SK-N-SH treated with all-trans-retinoic acid at 6 μM for 48 hours (cell line): ENCODE measurements around the gene ARHGEF16.

Experiments used
- ATAC-seq: fragments of 200-7000 bp; cut with Tn5 transposase; 3 replicates; pipeline ENCODE4 v1.9.1; 2020; ENCODE audit warnings: mild to moderate bottlenecking, moderate library complexity
- ARNTL ChIP-seq: fragments of 450-650 bp; formaldehyde crosslinking; IDR thresholded peaks from 2 replicates; pipeline ENCODE4 v1.5.0; 2020; ENCODE audit warnings: low read depth, mild to moderate bottlenecking, moderate library complexity, borderline replicate concordance
- CREB5 ChIP-seq: fragments of 250-450 bp; sonication (Bioruptor Pico); IDR thresholded peaks from 2 replicates; pipeline ENCODE4 v1.5.1; 2020; ENCODE audit warnings: low read depth, mild to moderate bottlenecking, moderate library complexity
- CSRNP3 ChIP-seq: fragments of 250-450 bp; sonication (Bioruptor Pico); IDR thresholded peaks from 2 replicates; pipeline ENCODE4 v1.5.1; 2021; ENCODE audit warnings: mild to moderate bottlenecking, moderate library complexity
- ESRRG ChIP-seq: fragments of 250-450 bp; sonication (Bioruptor Pico); IDR thresholded peaks from 2 replicates; pipeline ENCODE4 v1.6.1; 2021; ENCODE audit warnings: mild to moderate bottlenecking
- GLIS3 ChIP-seq: fragments of 250-450 bp; sonication (Bioruptor Pico); IDR thresholded peaks from 2 replicates; pipeline ENCODE4 v1.5.0; 2020; ENCODE audit warnings: mild to moderate bottlenecking, moderate library complexity
- ISL1 ChIP-seq: fragments of 250-450 bp; sonication (Bioruptor Pico); IDR thresholded peaks from 2 replicates; pipeline ENCODE4 v2.1.2; 2022; ENCODE audit warnings: mild to moderate bottlenecking, moderate library complexity
- PPARA ChIP-seq: fragments of 250-450 bp; sonication (Bioruptor Pico); IDR thresholded peaks from 2 replicates; pipeline ENCODE4 v1.5.0; 2020; ENCODE audit warnings: mild to moderate bottlenecking, borderline replicate concordance
- RARB ChIP-seq: fragments of 250-450 bp; sonication (Bioruptor Pico); IDR thresholded peaks from 2 replicates; pipeline ENCODE4 v1.8.0; 2021; ENCODE audit warnings: mild to moderate bottlenecking, moderate library complexity
- SNAI2 ChIP-seq: fragments of 250-450 bp; sonication (Bioruptor Pico); IDR thresholded peaks from 2 replicates; pipeline ENCODE4 v1.5.0; 2020; ENCODE audit warnings: mild to moderate bottlenecking, moderate library complexity
- TOX ChIP-seq: fragments of 250-450 bp; sonication (Bioruptor Pico); IDR thresholded peaks from 2 replicates; pipeline ENCODE4 v1.8.0; 2021; ENCODE audit warnings: mild to moderate bottlenecking, moderate library complexity, borderline replicate concordance
- ZFP3 ChIP-seq: fragments of 250-450 bp; sonication (Bioruptor Pico); IDR thresholded peaks from 2 replicates; pipeline ENCODE4 v1.5.0; 2020; ENCODE audit warnings: mild to moderate bottlenecking, moderate library complexity
- ZFP30 ChIP-seq: fragments of 450-650 bp; formaldehyde crosslinking; IDR thresholded peaks from 2 replicates; pipeline ENCODE4 v1.5.0; 2022; ENCODE audit warnings: mild to moderate bottlenecking, moderate library complexity
- ZNF565 ChIP-seq: fragments of 450-650 bp; formaldehyde crosslinking; conservative IDR thresholded peaks from 2 replicates; pipeline ENCODE4 v1.5.0; 2020; ENCODE audit warnings: low read depth, mild to moderate bottlenecking, moderate library complexity
- ZNF70 ChIP-seq: fragments of 450-650 bp; formaldehyde crosslinking; IDR thresholded peaks from 2 replicates; pipeline ENCODE4 v1.5.0; 2020; ENCODE audit warnings: mild to moderate bottlenecking, moderate library complexity
- TF ChIP-seq, protein P1 (sequence below): fragments of 250-450 bp; sonication (Bioruptor Pico); IDR thresholded peaks from 2 replicates; pipeline ENCODE4 v1.8.0; 2020; ENCODE audit warnings: mild to moderate bottlenecking, moderate library complexity, borderline replicate concordance
- TF ChIP-seq, protein P2 (sequence below): fragments of 250-450 bp; sonication (Bioruptor Pico); IDR thresholded peaks from 2 replicates; pipeline ENCODE4 v1.5.0; 2020; ENCODE audit warnings: mild to moderate bottlenecking, moderate library complexity
- TF ChIP-seq, protein P3 (sequence below): fragments of 250-450 bp; sonication (Bioruptor Pico); IDR thresholded peaks from 2 replicates; pipeline ENCODE4 v1.8.0; 2021; ENCODE audit warnings: low read depth, mild to moderate bottlenecking, moderate library complexity, borderline replicate concordance

ARHGEF16 gene

GRCh38 chr1:3454811-3455618, 550 bp downstream of the ARHGEF16 start:
- no peak for ATAC-seq
- TF ChIP-seq RARB (no peak), GLIS3 (CRISPR knock-in tag) (no peak), ZNF565 (CRISPR knock-in tag) (no peak), SNAI2 (CRISPR knock-in tag) (no peak), TOX (CRISPR knock-in tag) (no peak), CSRNP3 (no peak), ZNF70 (CRISPR knock-in tag) (no peak), ESRRG (CRISPR knock-in tag) (no peak), PPARA (CRISPR knock-in tag) (no peak), CREB5 (no peak), ZFP30 (CRISPR knock-in tag) (no peak), ZFP3 (CRISPR knock-in tag) (no peak), ISL1 (CRISPR knock-in tag) (no peak), ARNTL (CRISPR knock-in tag) (no peak)
- TF ChIP-seq, protein P1, sequence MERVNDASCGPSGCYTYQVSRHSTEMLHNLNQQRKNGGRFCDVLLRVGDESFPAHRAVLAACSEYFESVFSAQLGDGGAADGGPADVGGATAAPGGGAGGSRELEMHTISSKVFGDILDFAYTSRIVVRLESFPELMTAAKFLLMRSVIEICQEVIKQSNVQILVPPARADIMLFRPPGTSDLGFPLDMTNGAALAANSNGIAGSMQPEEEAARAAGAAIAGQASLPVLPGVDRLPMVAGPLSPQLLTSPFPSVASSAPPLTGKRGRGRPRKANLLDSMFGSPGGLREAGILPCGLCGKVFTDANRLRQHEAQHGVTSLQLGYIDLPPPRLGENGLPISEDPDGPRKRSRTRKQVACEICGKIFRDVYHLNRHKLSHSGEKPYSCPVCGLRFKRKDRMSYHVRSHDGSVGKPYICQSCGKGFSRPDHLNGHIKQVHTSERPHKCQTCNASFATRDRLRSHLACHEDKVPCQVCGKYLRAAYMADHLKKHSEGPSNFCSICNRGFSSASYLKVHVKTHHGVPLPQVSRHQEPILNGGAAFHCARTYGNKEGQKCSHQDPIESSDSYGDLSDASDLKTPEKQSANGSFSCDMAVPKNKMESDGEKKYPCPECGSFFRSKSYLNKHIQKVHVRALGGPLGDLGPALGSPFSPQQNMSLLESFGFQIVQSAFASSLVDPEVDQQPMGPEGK (CRISPR knock-in tag), result no peak
- TF ChIP-seq, protein P2, sequence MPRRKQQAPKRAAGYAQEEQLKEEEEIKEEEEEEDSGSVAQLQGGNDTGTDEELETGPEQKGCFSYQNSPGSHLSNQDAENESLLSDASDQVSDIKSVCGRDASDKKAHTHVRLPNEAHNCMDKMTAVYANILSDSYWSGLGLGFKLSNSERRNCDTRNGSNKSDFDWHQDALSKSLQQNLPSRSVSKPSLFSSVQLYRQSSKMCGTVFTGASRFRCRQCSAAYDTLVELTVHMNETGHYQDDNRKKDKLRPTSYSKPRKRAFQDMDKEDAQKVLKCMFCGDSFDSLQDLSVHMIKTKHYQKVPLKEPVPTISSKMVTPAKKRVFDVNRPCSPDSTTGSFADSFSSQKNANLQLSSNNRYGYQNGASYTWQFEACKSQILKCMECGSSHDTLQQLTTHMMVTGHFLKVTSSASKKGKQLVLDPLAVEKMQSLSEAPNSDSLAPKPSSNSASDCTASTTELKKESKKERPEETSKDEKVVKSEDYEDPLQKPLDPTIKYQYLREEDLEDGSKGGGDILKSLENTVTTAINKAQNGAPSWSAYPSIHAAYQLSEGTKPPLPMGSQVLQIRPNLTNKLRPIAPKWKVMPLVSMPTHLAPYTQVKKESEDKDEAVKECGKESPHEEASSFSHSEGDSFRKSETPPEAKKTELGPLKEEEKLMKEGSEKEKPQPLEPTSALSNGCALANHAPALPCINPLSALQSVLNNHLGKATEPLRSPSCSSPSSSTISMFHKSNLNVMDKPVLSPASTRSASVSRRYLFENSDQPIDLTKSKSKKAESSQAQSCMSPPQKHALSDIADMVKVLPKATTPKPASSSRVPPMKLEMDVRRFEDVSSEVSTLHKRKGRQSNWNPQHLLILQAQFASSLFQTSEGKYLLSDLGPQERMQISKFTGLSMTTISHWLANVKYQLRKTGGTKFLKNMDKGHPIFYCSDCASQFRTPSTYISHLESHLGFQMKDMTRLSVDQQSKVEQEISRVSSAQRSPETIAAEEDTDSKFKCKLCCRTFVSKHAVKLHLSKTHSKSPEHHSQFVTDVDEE, result no peak

DNA sequence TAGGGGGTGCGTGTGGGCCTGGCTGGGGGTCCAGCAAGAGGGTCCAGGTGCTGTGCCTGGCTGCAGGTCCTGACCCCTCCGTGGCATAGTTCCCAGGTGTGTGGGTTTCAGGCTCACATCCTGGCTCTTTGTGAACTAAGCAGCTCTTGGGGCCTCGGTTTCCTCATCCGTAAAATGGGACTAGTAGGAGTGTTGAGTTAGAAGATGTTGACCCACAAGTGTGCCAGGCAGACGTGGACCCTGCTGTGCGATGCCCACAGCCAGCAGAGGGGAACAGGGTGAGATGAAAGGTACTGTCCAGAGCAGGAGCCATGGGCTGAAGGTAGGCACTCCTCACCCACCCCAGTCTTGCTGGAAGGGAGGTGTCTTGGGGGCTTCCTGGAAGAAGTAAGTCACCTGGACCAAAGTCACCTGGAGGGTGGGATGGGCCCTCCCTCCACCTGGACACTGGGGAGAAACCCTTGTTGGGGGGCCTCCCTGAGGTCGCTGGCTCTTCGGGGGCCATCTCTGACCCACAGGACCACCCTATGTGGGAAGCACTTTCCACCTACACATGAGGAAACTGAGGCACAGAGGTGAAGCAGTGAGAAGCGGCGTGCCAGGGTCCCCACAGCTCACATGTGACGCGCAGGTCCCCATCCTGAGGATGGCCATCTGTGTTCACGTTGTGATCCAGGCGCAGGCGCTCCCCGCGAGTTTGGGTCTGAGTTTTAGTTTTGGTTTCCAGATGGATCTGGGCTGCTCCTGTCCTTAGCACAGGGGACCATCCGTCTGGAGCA, 1.4 kb downstream of the ARHGEF16 start:
- no peak for ATAC-seq
- TF ChIP-seq CREB5 (no peak), ZFP3 (CRISPR knock-in tag) (no peak), ZNF70 (CRISPR knock-in tag) (no peak), TOX (CRISPR knock-in tag) (no peak), ISL1 (CRISPR knock-in tag) (no peak), CSRNP3 (no peak), PPARA (CRISPR knock-in tag) (no peak), ARNTL (CRISPR knock-in tag) (no peak)
- TF ChIP-seq, protein P3, sequence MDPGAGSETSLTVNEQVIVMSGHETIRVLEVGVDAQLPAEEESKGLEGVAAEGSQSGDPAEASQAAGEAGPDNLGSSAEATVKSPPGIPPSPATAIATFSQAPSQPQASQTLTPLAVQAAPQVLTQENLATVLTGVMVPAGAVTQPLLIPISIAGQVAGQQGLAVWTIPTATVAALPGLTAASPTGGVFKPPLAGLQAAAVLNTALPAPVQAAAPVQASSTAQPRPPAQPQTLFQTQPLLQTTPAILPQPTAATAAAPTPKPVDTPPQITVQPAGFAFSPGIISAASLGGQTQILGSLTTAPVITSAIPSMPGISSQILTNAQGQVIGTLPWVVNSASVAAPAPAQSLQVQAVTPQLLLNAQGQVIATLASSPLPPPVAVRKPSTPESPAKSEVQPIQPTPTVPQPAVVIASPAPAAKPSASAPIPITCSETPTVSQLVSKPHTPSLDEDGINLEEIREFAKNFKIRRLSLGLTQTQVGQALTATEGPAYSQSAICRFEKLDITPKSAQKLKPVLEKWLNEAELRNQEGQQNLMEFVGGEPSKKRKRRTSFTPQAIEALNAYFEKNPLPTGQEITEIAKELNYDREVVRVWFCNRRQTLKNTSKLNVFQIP (CRISPR knock-in tag), result no peak
- TF ChIP-seq, protein P1 (CRISPR knock-in tag), result no peak
- TF ChIP-seq, protein P2, result no peak
